HG03457 (cell line): ENCODE measurements around the gene KCNH1.

Source experiments
- ATAC-seq: cut with Tn5 transposase; IDR thresholded peaks from one replicate; pipeline ENCODE4 v1.9.1; 2021; ENCODE audit warnings: moderate number of reproducible peaks; ENCODE audit not compliant: unreplicated experiment

KCNH1 gene

DNA sequence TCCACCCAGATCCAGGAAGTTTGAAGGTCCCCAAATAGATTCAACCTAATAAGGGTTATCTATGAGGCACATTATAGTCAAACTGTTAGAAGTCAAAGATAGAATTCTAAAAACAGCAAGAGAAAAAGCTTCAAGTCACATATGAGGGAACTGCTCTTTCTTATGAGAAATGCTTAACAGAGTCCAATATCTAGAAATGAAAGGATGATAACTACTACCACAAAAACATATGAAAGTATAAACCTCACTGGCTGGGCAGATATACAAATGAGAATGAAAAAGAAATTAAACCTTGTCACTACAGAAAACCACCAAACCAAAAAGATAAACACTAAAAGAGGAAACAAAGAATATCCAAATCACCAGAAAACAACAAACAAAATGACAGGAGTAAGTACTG is 201.8 kb downstream of the KCNH1 start:
- ATAC-seq: no peak

DNA sequence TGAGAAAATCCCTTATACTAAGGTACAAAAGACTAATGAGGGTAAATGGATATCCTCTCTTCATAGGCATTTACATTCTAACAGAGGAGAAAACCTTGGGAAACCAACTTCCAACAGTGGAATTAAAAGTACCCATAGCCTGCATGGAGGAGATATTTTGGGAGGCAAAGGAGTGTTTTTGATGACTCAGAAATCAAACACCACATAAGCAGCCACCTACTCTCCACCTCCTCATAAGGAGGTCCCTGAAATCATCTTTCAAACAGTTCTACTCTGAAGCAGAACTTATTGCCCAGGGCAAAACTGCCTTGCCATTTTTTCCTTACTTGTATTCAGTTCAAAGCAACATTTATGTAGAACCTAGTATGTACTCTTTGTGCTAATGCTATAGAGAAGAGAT is 211.3 kb downstream of the KCNH1 start:
- ATAC-seq: no peak

DNA sequence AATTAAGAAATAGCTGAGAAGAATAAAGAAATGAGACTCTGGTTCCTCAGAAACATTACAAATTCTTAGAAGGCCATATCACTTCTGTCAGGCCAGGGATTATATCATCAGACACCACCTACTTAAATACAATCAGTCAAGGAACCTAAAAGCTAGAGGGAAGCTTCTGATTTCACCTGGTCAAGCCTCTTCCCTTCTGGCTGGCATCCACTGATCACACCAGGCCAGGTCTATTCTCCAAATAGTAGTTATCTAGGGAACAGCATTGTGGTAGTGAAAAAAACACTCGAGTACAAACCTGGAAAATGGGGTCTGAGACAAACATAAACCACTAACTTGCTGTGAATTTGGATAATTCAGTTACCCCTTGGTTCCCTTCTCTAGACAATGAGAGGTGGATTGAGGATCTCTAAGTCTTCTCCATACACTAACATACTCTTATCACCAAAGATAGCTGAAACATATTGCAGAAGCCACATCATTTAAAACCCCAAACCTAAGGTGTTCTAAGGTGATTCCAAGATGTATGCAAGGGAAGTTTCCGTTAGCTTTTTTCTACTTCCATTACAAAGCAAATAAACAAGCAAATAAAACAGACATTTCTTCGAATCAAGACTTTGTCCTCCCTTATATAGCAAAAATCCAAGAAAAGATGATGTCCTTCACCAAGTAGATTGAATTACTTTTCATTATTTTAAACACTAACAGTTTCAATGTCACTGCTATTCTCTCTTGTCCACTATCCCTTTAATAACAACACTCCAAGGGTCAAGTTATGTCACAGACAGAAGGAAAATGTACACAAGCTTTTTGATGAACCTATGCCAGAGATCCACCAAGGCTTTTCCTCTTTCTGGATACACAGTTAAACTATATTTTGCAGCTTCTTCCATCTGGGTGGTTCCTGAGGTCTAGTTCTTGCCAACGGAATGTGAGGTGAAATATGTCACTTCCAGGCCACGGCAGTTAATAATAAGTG is 212.9 kb downstream of the KCNH1 start:
- no peak for ATAC-seq

DNA sequence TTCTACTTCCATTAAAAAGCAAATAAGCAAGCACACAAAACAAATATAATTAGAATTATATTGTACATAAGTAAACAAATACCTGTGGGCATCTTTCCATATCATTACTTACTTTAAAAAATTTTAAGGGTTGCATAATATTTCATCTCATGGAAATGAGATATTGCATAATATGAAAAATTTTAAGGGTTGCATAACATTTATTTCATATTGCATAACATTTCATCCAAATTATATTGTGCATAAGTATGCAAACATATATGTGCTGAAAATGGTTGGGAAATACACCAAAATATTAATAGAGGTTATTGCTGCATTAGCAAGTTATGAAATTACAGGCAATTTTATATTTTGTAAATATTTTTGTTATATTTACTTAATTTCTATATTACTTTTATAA is 213.7 kb downstream of the KCNH1 start:
- no peak for ATAC-seq

DNA sequence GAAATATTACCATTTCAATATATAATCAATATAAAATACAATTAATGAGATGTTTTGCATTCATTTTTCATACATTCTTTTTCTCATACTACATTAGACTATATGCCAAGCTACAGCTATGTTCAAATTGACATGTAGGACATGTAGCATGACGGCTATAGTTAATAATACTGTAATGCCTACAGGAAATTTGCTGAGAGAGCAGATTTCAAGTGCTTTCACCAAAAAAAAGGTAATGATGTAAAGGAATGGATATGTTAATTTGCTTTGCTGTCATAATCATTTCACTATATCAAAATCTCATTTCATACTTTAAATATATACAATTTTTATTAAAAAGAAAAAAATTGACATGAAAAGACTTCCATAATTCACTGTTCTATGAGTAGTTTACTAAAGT is 215.1 kb downstream of the KCNH1 start:
- no peak for ATAC-seq

DNA sequence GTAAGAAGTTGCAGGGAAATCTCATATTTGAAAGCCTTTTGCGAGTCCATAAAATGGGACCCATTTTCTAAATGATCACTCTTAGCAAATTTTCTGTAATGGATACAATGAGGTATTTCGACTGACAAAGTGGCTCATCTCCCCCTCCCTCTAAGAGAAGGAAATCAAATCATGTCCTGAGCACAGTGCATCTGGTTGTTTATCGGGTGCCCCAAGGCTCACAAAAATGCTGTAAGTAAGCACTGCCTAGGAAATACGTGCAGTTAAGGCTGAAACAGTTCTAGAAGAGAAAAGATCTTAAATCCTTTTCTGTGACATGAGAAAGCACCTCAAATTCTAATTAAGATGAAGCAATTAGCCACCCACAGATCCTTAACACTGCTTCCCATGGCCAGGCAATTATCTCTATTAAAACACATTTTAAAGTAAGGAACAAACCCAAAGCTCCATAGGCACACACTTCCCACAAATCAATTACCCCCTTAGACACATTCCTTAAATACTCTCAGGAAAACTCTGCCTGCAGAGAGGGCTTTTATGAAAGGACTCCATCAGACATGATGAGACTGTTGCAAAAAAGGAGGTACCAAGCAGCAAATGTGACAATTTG is 216.3 kb downstream of the KCNH1 start:
- no peak for ATAC-seq

DNA sequence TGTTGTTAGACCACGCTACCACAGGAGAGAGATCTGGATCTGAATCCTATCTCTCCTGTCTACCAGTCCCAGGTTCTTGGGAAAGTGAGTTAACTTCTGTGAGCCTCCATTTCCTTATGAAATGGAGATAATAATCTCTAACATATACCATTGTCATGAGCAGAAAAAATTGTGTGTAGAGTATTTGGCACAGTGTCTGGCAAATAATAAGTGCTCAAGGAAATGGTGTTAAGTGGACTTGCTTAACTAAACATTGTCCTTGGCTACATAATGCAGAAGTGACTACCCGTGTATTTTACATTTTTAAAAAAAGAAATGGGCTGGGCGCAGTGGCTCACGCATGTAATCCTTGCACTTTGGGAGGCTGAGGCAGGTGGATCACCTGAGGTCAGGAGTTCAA is 217.4 kb downstream of the KCNH1 start:
- ATAC-seq: no peak

DNA sequence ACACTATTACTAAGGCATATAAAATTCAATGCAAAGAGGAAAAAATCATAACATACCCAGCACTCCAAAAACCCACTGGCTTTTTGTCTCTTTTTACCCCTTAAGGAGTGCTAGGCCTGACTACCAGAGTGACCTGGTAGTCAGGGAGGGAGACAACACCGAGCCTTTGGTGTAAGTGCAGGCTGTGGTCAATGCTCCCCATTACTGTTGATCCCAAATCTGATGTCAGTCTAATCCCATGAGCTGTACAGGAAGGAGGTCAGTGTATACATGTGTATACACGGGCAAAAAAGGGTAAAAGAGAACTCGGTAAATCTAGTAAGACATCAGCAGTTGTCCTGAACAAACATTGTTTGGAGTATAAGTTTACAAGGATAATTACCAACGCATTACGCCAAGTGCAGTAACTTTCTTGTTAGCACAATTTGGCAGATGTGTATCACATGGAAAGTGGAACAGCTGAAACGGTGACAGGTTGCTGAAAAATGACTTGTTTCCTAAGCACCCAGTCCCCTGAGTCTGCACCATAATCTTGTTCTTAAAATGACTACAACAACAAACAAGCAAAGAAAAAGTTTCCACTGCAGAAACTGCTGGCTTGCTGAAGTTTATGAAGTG is 217.9 kb downstream of the KCNH1 start:
- no peak for ATAC-seq

DNA sequence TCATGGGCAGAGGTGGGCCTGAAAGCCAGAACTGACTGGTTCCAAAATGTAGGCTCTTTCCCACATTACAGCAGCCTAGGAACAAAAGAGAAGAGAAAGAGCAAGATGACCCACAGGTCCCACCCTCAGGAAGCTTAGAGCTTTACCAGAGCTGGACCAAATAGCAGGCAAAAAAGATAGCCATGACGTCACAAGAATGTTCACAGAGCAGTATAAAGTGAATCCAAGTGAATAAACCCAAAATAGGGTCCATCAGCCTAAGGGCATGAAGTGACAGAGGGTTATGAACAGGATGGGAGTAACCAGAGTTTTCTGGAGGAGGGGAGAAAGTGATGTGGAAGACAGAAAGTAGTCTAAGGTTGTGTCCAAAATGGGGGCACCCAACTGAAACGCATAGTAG is 221.2 kb downstream of the KCNH1 start:
- ATAC-seq: no peak

DNA sequence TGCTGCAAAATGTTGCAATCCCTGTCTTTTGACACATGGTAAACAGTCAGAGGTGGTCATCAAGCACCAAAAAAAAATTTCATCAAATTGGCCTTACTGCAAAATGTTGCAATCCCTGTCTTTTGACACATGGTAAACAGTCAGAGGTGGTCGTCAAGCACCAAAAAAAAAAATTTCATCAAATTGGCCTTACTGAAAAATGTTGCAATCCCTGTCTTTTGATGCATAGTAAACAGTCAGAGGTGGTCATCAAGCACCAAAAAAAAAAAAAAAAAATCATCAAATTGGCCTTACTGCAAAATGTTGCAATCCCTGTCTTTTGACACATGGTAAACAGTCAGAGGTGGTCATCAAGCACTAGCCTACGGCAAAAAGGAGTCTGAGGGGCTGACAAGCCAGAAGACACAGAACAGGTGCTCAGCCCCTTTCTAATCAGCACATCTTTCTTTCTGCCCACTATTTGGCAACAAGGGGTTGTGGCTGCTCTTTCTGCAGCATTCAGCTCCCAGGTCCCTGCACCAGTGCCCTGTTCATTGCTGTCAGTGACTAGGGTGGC is 223.8 kb downstream of the KCNH1 start:
- ATAC-seq: no peak

DNA sequence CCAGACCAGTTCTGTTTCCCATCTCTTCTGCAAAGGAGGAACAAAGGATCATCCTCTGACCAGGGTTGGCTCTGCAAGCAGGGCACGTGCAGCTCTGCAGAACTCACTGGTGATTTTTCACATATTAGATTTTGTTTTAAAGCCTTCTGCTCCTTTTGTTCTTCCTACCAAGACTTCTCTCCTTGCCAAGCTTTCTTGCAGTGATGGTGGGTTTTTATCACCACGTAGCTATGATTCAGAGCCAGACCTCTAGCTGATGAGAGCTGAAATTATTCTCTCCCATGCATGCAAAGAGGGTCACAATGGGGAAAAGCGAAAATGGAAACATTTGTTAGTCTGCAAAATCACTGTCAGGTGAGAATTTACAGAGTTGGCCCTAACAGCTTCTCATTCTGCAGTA is 225.2 kb downstream of the KCNH1 start:
- ATAC-seq: no peak

DNA sequence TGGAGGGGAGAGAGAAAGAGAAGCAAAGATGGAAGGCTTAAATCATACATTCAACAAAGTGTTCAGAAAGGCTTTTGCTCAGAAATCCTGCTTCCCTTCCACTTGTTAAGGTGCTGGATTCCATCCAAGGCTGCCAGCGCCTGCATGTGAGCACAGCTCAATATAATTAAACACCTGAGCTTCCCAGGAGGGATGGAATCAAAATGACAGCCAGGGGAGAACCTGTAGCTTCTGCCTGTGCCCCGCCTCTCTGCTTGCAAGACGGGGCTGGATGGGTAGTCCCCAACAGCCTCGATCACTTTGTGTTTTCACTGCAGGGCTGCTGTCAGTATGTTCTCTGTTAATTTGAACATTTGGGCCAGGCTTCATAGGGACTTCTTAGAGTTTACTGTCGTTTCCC is 225.7 kb downstream of the KCNH1 start:
- no peak for ATAC-seq

DNA sequence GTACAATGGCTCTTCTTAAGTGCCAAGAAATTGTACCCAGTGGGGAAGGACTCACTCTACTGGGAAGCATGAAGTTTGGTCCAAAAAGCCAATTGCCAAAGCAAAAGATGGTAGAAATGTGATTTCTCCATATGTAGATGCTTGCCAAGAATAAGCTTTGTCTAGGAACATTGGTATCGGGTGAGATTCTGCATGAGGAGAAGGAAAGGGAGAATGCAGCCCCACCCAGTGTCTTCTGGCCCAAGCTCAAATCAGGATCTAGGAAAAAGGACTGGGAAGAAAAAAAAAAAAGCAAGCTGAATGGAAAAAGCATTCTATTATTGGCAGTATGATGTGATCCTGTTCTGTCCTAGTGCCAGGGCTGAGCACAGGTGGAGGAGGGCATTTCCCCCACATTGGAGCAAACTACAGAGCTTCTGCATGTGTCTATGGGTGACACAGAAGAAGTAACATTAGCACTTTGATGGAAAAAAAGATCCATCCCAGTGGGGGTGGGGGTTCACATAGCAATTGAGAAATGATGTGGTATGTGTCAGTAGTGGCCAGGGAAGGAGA is 226.6 kb downstream of the KCNH1 start:
- ATAC-seq: no peak

DNA sequence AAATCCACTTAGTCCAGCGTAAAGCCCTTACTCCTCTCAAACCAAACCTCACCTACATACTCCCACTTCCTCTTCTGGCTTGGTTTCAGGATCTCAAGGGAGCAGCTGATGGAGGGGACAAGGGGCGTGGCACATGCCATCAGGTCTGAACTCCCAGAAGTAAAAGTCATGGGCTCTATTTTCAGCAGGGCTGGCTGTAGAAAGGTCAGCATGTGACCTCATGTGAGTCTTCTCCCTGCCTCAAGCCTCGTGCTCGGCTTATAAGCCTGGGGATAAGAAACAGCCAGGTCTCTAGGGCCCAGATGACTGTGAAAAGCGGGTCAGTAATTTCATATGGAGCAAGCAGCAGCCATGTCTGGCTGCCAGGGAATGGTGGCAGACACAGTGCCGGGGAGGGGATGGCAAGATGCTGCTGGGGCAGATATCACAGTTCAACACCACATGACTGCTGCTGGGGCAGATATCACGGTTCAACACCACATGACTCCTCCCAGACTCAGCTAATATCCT is 227.9 kb downstream of the KCNH1 start:
- ATAC-seq: no peak

DNA sequence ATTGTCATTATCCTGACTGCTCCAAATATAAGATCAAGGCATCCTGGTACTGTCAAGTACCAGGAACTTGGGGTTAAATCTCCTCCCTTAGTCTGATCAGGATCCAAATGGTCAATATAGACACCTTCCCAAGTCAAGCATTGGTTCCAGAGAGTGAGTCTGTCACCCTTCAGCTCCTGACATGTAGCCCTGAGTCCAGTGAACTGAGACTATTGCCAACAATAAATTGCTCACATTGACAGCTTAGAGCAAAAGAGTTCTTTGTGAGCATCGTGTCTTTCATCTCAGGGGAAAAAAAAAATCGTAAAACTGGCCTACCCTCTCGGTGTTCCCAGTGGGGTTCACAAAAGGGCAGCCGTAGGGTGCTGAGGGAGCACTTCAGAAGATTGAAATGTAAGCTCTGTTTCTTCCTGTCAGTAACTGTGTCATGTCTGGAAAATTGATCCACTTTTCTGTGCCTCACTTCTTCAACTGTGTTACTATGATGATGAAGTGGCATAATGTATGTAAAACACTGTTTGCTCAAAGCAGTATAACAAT is 228.5 kb downstream of the KCNH1 start:
- ATAC-seq: no peak

DNA sequence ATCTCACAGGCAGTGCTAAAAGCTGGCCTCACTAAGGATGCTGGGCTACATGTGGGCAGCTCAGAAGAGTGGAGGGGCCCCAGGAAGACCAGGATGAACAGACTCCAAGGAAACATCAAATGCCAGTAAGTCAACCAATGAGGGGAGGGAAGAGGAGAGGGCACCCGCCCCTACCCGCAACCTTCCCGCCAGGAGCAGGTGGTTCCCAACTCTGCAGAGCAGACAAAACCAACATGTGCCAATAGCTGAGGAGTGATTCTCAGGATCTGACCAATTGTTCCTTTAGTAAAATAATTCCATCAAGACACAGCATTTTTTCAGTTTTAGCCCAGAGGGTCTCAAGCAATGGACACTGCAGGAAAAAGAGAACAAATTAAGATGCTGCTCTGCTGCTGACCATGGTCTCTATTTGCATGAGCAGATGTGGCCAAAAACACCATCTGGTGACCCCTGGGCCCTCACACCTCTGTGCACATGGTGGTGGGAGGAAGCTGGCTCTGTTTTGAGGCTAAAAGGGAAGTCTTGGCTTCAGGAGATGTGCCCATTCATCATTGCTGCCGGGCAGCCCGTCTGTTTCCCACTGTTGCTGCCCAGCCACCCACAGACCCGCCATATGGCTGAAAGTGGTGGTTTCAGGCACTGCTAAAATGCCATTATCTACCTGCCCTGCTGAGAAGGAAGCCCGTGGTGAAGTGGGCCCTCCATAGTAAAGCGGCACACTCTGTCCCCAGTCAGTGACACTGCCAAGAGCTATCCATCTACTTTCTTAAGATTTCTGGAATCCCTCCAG is 231.8 kb downstream of the KCNH1 start:
- no peak for ATAC-seq

DNA sequence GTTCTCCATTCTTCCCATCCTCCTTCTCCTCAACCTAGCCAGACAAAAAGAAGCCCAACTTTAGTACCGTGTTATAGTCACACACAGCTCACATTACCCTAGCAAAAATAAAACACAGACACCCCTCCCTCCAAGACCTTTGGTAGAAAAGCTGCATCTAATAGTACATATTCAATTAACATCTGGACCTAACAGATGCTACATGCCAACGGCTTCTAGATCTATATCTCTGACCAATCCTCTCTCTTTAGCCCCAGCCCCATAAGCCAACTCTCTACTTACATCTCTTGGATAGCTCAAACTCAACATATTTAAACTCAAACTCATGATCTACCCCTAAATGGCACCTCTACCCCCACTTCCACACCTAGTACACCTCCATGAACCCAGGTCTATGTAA is 233.1 kb downstream of the KCNH1 start:
- no peak for ATAC-seq

DNA sequence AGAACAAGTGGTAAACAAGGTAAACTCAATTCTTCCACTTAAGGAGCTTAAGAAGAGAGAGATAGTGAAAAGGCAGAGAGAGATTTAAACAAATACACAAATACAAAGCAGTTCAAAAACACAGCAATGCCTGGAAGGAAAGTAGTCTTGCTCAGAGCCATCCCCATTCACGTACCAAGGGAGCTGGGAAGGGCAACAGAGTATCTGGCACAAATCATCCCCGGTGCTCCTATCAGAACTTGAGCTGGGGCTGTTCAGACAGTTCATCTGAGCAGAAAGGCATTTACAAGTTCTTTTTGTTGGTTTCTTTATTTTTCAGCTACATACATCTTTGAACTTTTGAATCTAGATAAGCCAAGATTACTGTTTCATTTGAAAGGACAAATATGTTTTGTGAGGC is 233.9 kb downstream of the KCNH1 start:
- ATAC-seq: no peak

DNA sequence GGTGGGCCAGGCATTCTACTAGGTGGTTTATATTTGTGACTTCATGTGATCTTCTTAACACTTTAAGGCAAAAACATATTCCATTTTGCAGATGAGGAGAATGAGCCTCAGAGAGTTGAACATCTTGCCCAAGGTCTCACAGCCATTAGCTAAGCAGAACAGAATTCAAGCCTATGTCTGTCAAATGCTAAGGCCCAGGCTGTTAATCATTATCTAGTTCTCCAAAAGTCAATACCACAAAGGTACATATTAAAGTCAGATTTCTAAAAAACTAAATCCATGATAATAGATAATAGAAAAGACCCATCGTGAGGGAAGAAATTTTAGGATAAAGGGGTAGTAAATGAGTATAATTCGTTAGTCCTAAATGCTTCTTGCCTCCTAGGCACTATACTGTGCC is 234.3 kb downstream of the KCNH1 start:
- no peak for ATAC-seq

DNA sequence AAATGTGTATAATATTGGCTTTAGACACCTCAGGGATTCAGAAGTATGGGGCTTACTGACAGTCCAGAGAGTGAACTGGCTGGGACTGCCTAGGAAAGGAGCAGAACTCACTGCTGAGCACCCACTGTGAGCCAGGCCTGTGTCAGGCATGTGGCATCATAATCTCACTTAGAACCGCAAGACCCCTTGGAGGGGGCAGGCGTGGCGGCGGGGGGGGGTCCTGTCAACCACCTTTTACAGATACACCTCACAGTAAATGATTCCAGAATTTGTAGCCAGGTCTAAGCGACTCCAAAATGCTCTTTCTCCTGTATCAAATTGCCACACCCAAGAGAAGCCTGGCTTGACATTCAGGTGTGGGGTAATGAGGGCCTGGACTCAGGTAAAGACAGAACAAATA is 235.5 kb downstream of the KCNH1 start:
- no peak for ATAC-seq
